Epithelial cell of prostate (primary cell): ENCODE data around the gene CCN5.
"Not testable (repeated sequence)": the region's sequence is repeated elsewhere in the genome, so short reads cannot be mapped to it uniquely, and the experiment has no call there.

Source experiments
- DNase-seq: peaks from one replicate; pipeline ENCODE4 v3.0.0-alpha.2; 2011; ENCODE audit warnings: low read depth, low spot score
- H3K27ac ChIP-seq: fragments of 450-650 bp; 2 replicates; pipeline ENCODE4 v1.5.1; 2017; ENCODE audit warnings: mild to moderate bottlenecking

Gene CCN5

GRCh38 chr20:44694159-44694558 is 21.0 kb upstream of the CCN5 start:
- no peak for DNase-seq
- H3K27ac ChIP-seq = no peak overlapping the region

GRCh38 chr20:44695295-44695673 is 19.9 kb upstream of the CCN5 start:
- no peak overlapping the region for H3K27ac ChIP-seq
- DNase-seq = no peak

GRCh38 chr20:44695674-44696300 is 19.4 kb upstream of the CCN5 start:
- DNase-seq = no peak
- H3K27ac ChIP-seq = no peak overlapping the region

GRCh38 chr20:44696315-44696714 is 18.9 kb upstream of the CCN5 start:
- no peak overlapping the region for H3K27ac ChIP-seq
- DNase-seq = no peak

GRCh38 chr20:44697041-44697440 is 18.1 kb upstream of the CCN5 start:
- not testable (repeated sequence) for H3K27ac ChIP-seq, DNase-seq

- H3K27ac ChIP-seq = no peak overlapping the region
- no peak for DNase-seq
Measured at GRCh38 chr20:44698351-44698750, 16.8 kb upstream of the CCN5 start.

- no peak for DNase-seq
- H3K27ac ChIP-seq = no peak overlapping the region
Measured at GRCh38 chr20:44700306-44700705, 14.9 kb upstream of the CCN5 start.

- H3K27ac ChIP-seq = no peak overlapping the region
- no peak for DNase-seq
Measured at GRCh38 chr20:44701118-44701857, 13.9 kb upstream of the CCN5 start.

- no peak overlapping the region for H3K27ac ChIP-seq
- DNase-seq = no peak
Measured at GRCh38 chr20:44701858-44702256, 13.3 kb upstream of the CCN5 start.

GRCh38 chr20:44702776-44703175 is 12.4 kb upstream of the CCN5 start:
- no peak overlapping the region for H3K27ac ChIP-seq
- no peak for DNase-seq

GRCh38 chr20:44703183-44703925 is 11.8 kb upstream of the CCN5 start:
- DNase-seq = no peak

GRCh38 chr20:44703956-44704488 is 11.1 kb upstream of the CCN5 start:
- DNase-seq = no peak
- H3K27ac ChIP-seq = no peak overlapping the region

More at GRCh38 chr20:44703183-44703925, 11.8 kb upstream of the CCN5 start:
- no peak overlapping the region for H3K27ac ChIP-seq

- H3K27ac ChIP-seq = no peak overlapping the region
Measured at GRCh38 chr20:44704551-44704971, 10.6 kb upstream of the CCN5 start.

GRCh38 chr20:44705364-44706094 is 9.6 kb upstream of the CCN5 start:
- H3K27ac ChIP-seq = no peak overlapping the region
- DNase-seq = no peak

More at GRCh38 chr20:44704551-44704971, 10.6 kb upstream of the CCN5 start:
- DNase-seq = no peak

GRCh38 chr20:44706301-44707017 is 8.7 kb upstream of the CCN5 start:
- DNase-seq = no peak
- no peak overlapping the region for H3K27ac ChIP-seq

- DNase-seq = no peak
- H3K27ac ChIP-seq = no peak overlapping the region
Measured at GRCh38 chr20:44707018-44707579, 8.1 kb upstream of the CCN5 start.

- no peak overlapping the region for H3K27ac ChIP-seq
- no peak for DNase-seq
Measured at GRCh38 chr20:44709380-44709779, 5.8 kb upstream of the CCN5 start.

GRCh38 chr20:44709797-44710196 is 5.4 kb upstream of the CCN5 start:
- no peak overlapping the region for H3K27ac ChIP-seq
- DNase-seq = no peak

- no peak overlapping the region for H3K27ac ChIP-seq
- no peak for DNase-seq
Measured at GRCh38 chr20:44711237-44711636, 3.9 kb upstream of the CCN5 start.
